HCT116 (cell line): ENCODE measurements around the gene PM20D1.

Source experiments
- CEBPB ChIP-seq: IDR thresholded peaks from 2 replicates; pipeline ENCODE4 v1.6.1; 2012; ENCODE audit warnings: low read depth
- FOSL1 ChIP-seq: IDR thresholded peaks from 2 replicates; pipeline ENCODE4 v1.6.1; 2012; ENCODE audit warnings: low read depth
- JUND ChIP-seq: IDR thresholded peaks from 2 replicates; pipeline ENCODE4 v1.6.1; 2012
- POLR2A ChIP-seq: IDR thresholded peaks from 2 replicates; pipeline ENCODE4 v1.7.0; 2011; ENCODE audit warnings: borderline replicate concordance; ENCODE audit not compliant: insufficient read depth, insufficient read length; ENCODE audit errors: extremely low read depth
- POLR2AphosphoS5 ChIP-seq: IDR thresholded peaks from 2 replicates; pipeline ENCODE4 v1.6.1; 2011; ENCODE audit warnings: mild to moderate bottlenecking, low read depth, low read length, moderate library complexity
- SIN3A ChIP-seq: IDR thresholded peaks from 2 replicates; pipeline ENCODE4 v1.6.1; 2012; ENCODE audit warnings: low read depth
- ZFX ChIP-seq: fragments of 450-650 bp; IDR thresholded peaks from 2 replicates; pipeline ENCODE4 v1.6.1; 2017
- TF ChIP-seq, protein P1 (sequence below), 3 experiments: fragments of 200-600 bp in 1 of 3; sonication (generic) in 1 of 3; IDR thresholded peaks in 2 of 3; conservative IDR thresholded peaks in 1 of 3; 2 replicates each; pipeline ENCODE4 v1.5.1; 2012 to 2017; ENCODE audit warnings: low read depth in 2 of 3, low read length in 2 of 3, antibody characterized with exemption in 1 of 3, borderline replicate concordance in 1 of 3, control low read depth in 1 of 3, mild to moderate bottlenecking in 1 of 3, mixed read lengths in 1 of 3, mixed run types in 1 of 3, moderate library complexity in 1 of 3; ENCODE audit not compliant: insufficient read depth in 1 of 3
- TF ChIP-seq, protein P2 (sequence below): IDR thresholded peaks from 2 replicates; pipeline ENCODE4 v1.6.1; 2012; ENCODE audit warnings: low read depth
- TF ChIP-seq, protein P3 (sequence below): IDR thresholded peaks from 2 replicates; pipeline ENCODE4 v1.6.1; 2012

DNA sequence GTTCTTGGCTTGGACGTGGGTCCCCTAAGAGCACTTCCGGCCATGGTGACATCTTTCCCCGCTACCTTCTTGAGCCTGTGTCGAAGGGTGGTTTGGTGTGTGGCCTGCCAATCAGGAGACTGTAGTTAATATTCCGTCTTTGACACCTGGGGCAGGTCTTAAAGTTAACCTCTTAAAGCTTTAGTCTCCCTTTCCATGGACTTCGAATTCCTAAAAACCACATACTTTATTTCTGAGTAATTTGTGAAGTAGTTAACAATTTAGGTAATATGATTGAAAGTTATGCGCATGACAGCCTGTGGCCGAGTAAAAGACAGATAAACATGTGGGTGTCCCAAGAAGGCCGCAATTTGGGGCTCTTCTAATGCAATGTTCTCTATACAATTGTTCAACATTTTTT, 64.5 kb downstream of the PM20D1 start:
- TF ChIP-seq ZFX (no peak), POLR2A (no peak), POLR2AphosphoS5 (no peak), FOSL1 (no peak), JUND (no peak), SIN3A (no peak), CEBPB (no peak)
- TF ChIP-seq, protein P1, sequence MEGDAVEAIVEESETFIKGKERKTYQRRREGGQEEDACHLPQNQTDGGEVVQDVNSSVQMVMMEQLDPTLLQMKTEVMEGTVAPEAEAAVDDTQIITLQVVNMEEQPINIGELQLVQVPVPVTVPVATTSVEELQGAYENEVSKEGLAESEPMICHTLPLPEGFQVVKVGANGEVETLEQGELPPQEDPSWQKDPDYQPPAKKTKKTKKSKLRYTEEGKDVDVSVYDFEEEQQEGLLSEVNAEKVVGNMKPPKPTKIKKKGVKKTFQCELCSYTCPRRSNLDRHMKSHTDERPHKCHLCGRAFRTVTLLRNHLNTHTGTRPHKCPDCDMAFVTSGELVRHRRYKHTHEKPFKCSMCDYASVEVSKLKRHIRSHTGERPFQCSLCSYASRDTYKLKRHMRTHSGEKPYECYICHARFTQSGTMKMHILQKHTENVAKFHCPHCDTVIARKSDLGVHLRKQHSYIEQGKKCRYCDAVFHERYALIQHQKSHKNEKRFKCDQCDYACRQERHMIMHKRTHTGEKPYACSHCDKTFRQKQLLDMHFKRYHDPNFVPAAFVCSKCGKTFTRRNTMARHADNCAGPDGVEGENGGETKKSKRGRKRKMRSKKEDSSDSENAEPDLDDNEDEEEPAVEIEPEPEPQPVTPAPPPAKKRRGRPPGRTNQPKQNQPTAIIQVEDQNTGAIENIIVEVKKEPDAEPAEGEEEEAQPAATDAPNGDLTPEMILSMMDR (IDR thresholded peaks at IDR 0.05 in 2 of 3, conservative IDR thresholded peaks at IDR 0.05 in 1 of 3; ENCODE audit: borderline replicate concordance in 1 of 3, insufficient read depth in 1 of 3, low read depth in 2 of 3, low read length in 2 of 3), result no peak
- TF ChIP-seq, protein P2, sequence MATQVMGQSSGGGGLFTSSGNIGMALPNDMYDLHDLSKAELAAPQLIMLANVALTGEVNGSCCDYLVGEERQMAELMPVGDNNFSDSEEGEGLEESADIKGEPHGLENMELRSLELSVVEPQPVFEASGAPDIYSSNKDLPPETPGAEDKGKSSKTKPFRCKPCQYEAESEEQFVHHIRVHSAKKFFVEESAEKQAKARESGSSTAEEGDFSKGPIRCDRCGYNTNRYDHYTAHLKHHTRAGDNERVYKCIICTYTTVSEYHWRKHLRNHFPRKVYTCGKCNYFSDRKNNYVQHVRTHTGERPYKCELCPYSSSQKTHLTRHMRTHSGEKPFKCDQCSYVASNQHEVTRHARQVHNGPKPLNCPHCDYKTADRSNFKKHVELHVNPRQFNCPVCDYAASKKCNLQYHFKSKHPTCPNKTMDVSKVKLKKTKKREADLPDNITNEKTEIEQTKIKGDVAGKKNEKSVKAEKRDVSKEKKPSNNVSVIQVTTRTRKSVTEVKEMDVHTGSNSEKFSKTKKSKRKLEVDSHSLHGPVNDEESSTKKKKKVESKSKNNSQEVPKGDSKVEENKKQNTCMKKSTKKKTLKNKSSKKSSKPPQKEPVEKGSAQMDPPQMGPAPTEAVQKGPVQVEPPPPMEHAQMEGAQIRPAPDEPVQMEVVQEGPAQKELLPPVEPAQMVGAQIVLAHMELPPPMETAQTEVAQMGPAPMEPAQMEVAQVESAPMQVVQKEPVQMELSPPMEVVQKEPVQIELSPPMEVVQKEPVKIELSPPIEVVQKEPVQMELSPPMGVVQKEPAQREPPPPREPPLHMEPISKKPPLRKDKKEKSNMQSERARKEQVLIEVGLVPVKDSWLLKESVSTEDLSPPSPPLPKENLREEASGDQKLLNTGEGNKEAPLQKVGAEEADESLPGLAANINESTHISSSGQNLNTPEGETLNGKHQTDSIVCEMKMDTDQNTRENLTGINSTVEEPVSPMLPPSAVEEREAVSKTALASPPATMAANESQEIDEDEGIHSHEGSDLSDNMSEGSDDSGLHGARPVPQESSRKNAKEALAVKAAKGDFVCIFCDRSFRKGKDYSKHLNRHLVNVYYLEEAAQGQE, result no peak
- TF ChIP-seq, protein P3, sequence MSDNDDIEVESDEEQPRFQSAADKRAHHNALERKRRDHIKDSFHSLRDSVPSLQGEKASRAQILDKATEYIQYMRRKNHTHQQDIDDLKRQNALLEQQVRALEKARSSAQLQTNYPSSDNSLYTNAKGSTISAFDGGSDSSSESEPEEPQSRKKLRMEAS, result no peak
